Measurements from ENCODE around the gene GPR160.

- TF ChIP-seq, protein P1, sequence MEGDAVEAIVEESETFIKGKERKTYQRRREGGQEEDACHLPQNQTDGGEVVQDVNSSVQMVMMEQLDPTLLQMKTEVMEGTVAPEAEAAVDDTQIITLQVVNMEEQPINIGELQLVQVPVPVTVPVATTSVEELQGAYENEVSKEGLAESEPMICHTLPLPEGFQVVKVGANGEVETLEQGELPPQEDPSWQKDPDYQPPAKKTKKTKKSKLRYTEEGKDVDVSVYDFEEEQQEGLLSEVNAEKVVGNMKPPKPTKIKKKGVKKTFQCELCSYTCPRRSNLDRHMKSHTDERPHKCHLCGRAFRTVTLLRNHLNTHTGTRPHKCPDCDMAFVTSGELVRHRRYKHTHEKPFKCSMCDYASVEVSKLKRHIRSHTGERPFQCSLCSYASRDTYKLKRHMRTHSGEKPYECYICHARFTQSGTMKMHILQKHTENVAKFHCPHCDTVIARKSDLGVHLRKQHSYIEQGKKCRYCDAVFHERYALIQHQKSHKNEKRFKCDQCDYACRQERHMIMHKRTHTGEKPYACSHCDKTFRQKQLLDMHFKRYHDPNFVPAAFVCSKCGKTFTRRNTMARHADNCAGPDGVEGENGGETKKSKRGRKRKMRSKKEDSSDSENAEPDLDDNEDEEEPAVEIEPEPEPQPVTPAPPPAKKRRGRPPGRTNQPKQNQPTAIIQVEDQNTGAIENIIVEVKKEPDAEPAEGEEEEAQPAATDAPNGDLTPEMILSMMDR (IDR thresholded peaks at IDR 0.05) = no peak
- no peak for TF ChIP-seq POLR2AphosphoS5 (IDR thresholded peaks at IDR 0.05)
- TF ChIP-seq POLR2A (IDR thresholded peaks at IDR 0.05) = no peak
Observed at GRCh38 chr3:170010498-170010897, 27.3 kb upstream of the GPR160 start.
